GM12864 (cell line): Measurements from ENCODE around the gene POLR3G.

Source experiments
- DNase-seq: peaks from one replicate; pipeline ENCODE4 v3.0.0-alpha.2; 2011; ENCODE audit warnings: low read depth
- H3K4me3 ChIP-seq: 2 replicates; pipeline ENCODE4 v1.5.1; 2011; ENCODE audit warnings: mild to moderate bottlenecking, low read depth, low read length, control low read depth
- CTCF ChIP-seq: IDR thresholded peaks from 2 replicates; pipeline ENCODE4 v1.5.1; 2011; ENCODE audit warnings: low read depth, mild to moderate bottlenecking, moderate library complexity, low read length, control low read depth, inconsistent platforms; ENCODE audit errors: missing control alignments

Gene POLR3G

GRCh38 chr5:90542827-90543519 lies 68.3 kb downstream of the POLR3G start:
- no peak overlapping the region for H3K4me3 ChIP-seq

GRCh38 chr5:90545511-90545910 lies 70.8 kb downstream of the POLR3G start:
- no peak overlapping the region for H3K4me3 ChIP-seq
- TF ChIP-seq CTCF = no peak
- no peak for DNase-seq

More at GRCh38 chr5:90542827-90543519, 68.3 kb downstream of the POLR3G start:
- TF ChIP-seq CTCF = no peak
- DNase-seq = no peak

GRCh38 chr5:90546216-90546837 lies 71.7 kb downstream of the POLR3G start:
- no peak for TF ChIP-seq CTCF
- H3K4me3 ChIP-seq = no peak overlapping the region
- no peak for DNase-seq

- no peak overlapping the region for H3K4me3 ChIP-seq
- no peak for TF ChIP-seq CTCF
- no peak for DNase-seq
Measured at GRCh38 chr5:90547072-90547536, 72.4 kb downstream of the POLR3G start.

- no peak for TF ChIP-seq CTCF
- no peak for DNase-seq
- H3K4me3 ChIP-seq = no peak overlapping the region
Measured at GRCh38 chr5:90548069-90548593, 73.5 kb downstream of the POLR3G start.

- no peak for DNase-seq
- TF ChIP-seq CTCF = no peak
- no peak overlapping the region for H3K4me3 ChIP-seq
Measured at GRCh38 chr5:90549223-90549622, 74.6 kb downstream of the POLR3G start.

GRCh38 chr5:90549729-90550275 lies 75.1 kb downstream of the POLR3G start:
- no peak overlapping the region for H3K4me3 ChIP-seq
- TF ChIP-seq CTCF = no peak
- no peak for DNase-seq
